GM10847 (cell line): ENCODE results near the gene SCP2.

Experiments used
- POLR2A ChIP-seq: IDR thresholded peaks from 2 replicates; pipeline ENCODE4 v1.6.1; 2011; ENCODE audit not compliant: insufficient read length; ENCODE audit errors: extremely low read depth

The SCP2 gene

DNA sequence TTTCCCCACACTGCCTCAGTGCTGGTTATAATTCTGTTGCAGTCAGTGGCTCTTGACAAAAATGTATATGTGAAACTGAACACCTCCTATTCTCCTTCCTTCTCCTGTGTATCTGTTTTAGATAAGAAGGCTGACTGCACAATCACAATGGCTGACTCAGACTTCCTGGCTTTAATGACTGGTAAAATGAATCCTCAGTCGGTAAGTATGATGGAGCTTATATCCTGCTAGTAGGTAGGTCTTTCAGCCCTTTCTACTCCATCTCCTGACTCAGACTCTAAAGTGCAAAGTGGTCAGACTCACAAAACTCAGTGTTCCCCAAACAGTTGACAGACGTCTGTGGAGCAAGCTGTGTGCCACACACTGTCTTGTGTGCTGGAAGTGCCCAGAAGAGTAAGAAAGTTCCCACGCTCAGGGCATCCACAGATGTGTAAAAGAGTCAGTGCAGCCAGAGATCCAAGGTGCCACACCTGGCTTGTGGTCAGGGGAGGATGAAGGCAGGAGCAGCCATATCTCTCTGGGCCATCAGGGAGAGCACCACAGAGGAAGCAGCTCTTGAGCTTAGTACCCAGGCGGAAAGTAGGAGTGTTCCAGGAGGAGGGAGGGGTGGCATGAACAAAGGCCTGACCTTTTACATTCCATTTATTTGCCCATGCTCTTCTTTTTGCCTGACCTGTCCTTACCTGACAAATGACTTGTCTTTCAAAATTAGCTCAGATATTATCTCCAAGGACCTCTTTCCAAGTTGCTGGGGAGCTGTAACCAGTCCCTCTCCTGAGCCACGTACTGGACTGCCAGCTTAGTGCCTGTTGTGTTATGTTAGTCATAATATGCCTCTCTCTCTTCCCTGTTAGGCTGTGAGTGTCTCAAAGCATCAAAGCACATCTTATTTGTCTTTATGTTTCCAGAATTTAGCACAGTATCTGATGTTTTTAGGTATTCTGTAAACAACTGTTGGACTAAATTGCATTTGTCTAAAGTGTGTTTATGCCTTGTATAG lies 121.0 kb downstream of the SCP2 start:
- TF ChIP-seq POLR2A = no peak

DNA sequence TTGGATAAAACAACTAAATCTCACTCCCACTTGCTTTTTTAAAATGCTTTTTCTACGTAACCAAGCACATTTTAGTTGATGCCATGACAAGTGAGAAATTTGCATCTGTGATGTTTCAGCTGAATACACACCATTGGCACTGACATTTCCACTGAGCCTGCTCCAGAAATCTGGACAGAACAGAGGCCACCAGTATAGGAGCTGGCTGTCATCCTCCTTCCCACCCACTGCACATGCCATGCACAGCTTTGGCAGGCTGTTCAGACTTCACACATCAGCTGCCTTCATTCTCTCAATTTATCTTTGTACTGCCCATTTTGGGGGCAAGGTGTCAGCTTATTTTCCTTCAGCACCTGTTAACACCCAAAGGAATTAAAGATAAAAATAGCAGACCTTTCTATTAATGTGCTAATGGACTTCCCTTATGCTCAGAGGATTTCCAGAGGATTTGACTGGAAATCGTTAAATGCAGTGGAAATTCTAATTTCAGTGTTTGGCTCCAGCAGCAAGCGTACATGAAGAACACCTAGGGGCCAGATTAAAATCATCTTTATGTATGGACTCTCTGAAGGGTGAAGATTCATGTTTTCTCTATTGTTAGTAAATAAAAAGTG lies 122.0 kb downstream of the SCP2 start:
- TF ChIP-seq POLR2A = no peak

DNA sequence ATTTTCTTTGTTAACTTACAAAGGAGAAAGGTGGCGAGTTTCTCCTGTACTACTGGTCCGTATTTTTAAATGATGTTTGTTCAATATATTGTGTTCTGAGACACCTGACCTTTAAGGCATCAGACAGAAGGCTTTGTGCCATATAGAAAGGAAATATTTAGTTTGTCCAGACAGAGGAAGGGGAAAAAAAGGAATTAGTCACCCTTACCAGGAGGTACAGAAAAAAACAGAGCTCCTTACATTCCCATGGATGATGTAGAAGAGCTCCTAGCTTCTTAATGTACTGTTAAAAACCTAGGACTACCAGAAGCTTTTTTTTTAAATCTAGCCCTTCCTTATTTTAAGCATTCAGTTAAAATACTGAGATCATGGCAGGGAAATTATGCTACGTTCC lies 122.5 kb downstream of the SCP2 start:
- no peak for TF ChIP-seq POLR2A

DNA sequence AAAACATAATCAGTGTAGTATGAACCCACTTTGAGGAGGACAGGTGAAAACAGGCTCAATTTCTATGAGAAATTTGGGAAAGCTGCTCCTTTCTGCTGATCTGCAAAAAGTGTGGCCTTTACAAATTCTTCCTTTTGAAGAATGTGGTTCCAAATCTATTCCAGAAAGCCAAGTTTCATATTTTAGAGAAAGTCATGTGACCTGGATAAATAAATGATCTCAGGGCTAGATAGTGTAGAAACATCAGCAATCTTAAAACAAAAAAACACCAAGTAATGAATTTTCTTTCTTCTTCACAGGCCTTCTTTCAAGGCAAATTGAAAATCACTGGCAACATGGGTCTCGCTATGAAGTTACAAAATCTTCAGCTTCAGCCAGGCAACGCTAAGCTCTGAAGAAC lies 123.2 kb downstream of the SCP2 start:
- no peak for TF ChIP-seq POLR2A

DNA sequence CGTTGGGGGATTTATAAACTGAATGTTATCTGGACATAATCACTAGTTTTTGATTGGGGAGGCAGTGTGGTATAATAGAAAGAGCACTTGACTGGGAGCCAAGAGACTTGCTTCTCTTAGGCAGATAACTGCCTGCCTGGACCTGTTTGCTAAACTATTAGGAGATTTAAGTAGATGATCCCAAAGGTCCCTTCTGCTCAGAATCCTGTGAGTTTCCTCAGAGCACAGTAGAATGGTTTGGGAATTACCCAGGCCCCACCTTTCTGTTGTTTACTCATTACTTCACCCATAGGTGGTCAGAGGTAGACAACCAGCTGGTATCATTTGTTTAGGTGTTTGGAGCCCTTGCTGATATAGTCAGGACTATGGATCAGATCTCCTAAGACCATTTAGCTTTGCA lies 124.6 kb downstream of the SCP2 start:
- no peak for TF ChIP-seq POLR2A

DNA sequence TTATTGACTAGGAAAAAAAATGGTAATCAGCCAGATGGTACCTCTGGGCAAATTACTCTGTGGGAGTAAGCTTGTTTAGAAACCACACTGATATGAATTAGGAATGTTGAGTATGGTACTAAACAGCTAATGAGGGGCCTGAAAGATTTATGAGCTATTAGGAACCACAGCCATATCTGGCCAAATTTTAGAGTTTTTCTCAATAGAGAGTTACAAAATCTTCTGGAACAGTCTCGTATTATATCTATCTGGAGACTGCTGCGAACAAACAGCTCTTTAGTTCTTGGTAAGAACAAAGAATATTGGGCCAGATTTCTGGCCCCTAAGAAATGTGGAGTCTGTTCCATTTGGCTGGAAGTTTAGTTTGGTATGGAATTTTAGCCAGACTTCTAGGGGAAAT lies 130.1 kb downstream of the SCP2 start:
- TF ChIP-seq POLR2A = no peak

DNA sequence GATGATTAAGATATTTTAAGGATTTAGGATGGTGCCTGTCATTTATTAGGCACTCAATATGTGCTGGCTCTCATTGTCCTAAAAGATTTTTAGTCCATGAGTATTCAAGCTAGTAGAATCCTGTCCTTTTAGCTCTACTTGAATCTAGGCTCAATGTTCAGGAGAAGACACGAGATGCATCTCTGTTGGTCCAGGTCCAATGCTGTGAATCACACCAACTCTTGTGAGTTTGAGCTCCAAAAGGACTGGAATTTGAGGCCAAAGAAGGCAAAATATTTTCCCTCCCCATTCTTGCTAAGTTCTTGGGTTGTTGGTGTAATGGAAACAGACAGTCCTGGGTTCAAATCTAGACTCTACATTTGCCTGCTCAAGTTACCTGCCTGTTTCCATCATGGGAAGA lies 133.5 kb downstream of the SCP2 start:
- no peak for TF ChIP-seq POLR2A

DNA sequence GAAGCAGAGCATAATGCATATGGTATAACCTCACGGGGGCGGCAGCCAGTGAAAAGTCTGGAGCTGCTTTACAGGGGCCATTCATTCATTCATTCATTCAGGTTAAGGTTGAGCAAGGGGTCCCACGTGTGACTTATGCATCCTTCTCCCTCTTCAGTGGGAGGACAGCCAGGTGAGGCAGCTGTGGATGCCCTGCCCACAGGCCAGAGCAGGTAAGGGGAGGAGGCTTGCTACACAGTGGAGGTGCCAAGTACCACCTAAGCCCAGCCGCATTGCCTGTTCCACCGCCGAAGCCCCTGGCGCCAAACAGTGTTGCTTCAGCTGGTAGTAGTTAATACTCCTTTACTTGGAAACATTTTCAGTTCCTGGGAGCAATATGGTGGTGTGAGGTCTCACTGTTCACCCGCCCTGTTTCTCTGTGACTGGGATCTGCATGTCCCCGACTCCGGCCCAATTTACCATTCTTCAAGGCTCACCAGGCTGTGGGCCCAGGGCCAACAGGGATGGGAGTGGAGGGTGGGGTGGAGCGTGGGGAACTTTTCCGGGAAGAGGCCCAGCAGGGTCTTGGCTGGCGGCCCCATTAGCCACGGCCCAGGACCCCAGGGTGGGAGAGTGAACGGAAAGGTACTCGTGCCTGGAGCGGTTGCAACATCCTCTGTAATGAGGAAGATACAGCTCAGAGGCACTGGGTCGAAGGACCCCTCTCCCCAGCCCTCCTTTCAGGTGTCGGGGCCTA lies 134.2 kb downstream of the SCP2 start:
- TF ChIP-seq POLR2A = no peak

DNA sequence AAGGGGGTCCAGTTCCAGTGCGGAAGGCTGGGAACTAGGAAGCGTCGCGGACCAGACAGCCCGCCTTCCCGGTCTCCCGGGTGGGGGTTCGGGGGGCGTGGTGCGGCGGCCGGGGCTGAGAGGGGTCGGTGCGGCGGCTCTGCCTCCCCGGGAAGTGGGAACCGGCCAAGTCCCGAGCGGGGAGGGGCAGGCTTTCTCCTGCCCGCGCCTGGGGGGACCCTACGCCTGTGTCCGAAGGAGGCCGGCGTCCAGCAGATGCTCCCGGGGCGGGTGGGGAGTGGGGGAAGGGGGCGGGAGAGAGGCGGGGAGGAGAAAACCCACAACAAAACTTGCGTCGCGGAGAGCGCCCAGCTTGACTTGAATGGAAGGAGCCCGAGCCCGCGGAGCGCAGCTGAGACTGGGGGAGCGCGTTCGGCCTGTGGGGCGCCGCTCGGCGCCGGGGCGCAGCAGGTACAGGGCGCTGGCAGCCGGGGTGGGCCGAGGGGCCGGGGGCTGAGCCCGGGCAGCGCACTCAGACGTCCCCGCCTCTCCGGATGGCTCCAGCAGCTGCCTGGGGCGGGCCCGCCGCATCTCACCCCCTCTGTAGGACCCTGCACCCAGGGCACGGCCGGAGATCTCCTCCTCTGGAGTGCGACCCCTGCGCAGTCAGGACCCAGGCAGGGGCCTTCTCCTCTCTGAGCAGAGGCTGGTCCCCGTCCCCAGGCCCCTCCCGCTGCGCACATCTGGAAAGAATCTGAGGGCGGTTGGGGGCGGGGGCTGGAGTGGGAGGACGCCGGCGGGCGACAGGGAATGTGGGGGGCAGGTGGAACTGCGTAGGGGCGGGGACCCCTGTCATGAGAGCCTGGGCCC lies 135.0 kb downstream of the SCP2 start, which contains the start of gene PODN:
PODN (plus strand) TSS at position 355 of the 849 bp plus-strand sequence. CDS start 7,643 bp downstream, outside the sequence.
- TF ChIP-seq POLR2A = no peak

DNA sequence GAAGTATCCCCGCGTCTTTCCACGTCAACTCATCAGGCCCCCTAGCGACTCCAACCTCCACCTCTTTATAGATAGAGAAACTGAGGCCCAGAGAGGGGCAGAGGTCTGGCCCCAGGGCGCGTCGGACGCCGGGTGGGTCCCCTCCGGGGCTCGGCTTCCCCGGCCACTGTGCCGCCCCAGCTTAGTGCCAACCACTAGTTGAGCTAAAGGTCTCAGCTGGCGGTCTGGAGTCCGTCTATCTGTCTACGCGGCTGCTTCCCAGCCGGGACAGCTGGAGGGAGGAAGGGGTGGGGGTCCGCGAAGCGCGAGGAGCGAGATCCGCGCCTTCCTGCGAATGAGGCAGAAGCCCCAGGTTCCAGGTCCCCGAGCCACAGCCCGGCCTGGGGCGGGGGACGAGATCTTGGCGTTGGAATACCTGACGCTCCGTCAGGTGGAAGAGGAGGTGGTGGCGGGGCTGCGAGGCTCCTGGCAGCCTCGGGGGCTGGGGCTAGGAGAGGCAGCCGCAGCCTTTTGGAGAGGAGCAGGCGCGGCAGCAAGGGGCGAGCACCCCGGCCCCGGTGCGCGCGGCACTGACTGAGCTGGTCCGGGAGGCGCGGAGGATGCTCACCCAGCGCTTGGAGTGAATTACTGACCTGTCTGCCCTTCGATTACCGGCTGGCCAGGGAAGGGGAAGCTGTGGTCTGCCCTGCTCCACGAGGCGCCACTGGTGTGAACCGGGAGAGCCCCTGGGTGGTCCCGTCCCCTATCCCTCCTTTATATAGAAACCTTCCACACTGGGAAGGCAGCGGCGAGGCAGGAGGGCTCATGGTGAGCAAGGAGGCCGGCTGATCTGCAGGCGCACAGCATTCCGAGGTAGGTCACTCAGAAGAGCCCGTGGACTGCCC lies 135.9 kb downstream of the SCP2 start:
- TF ChIP-seq POLR2A = no peak

DNA sequence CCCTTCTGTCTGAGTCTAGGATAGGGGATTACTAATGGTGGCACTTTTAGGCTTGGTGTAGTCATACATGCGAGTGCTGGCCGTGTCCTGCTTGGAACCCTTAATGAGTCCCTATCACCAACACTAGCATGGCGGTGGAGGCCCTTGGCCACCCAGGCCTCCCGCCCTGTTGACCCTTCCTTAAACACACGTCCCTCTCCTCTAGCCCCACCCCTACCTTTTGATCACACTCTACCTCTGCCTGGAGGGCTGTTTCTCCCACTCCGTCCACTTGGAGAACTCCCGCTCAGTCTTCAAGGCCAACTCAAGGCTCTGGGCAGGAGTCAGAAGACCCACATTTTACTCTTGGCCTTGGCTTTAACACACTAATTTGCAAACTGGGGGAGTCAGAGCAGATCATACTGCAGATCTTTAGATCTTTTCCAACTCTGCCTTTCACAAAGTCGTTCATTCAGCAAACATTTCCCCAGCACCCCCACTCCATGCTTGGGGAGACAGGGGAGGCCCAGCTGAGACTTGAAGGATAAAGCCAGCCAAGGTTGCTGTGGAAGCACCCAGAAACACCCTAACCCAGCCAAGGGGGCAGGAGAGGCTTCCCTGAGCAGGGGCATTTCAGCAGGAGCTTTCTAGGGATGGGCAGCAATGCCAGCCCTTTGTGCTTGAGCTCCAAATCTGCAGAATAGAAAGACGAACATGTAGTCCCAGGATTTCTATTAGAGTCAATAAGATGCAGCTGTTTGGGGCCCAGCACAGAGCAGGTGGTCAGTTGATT lies 136.9 kb downstream of the SCP2 start:
- no peak for TF ChIP-seq POLR2A

DNA sequence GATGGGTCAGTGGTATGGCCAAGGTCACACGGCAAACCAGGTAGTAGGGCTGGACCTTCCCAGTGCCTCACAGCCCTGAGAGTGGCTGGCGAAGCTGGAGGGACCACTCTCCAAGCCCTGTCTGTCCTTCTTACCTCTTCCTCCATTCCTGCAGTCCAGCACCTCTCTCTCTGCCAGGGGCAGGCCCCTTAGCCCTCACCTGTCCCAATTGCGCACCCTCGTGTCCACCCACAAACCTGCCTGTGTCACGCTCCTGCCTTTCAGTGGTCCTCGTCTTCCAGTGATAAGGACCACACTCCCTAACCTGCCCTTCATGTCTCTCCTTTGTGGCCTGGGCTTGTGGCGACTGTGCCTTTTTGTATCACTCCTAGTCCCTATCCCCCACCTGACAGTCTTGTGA lies 138.3 kb downstream of the SCP2 start:
- TF ChIP-seq POLR2A = no peak

DNA sequence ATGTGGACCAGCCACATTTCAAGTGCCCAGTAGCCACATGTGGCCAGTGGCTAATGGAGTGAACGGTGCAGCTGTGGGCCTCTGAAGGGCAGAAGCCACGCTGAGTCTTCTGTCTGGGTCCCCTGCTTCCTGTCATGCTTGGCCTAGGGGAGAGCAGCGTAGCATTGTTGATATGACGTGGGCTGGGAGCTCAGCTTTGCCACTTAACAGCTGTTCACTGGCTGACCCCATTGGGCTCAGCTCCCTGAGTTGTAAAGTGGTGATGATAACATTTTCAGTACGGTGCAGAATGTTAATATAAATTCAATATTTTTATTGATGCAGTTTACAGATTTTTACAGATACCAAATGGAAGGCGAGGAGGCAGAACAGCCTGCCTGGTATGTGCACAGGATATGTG lies 139.4 kb downstream of the SCP2 start:
- TF ChIP-seq POLR2A = no peak
